GM18508 (cell line): ENCODE measurements around the gene SMLR1.
"Not testable (repeated sequence)": the region's sequence is repeated elsewhere in the genome, so short reads cannot be mapped to it uniquely, and the experiment has no call there.

Experiments used
- ATAC-seq: cut with Tn5 transposase; IDR thresholded peaks from one replicate; pipeline ENCODE4 v1.9.1; 2021; ENCODE audit warnings: moderate number of reproducible peaks; ENCODE audit not compliant: insufficient read depth, unreplicated experiment

The SMLR1 gene

DNA sequence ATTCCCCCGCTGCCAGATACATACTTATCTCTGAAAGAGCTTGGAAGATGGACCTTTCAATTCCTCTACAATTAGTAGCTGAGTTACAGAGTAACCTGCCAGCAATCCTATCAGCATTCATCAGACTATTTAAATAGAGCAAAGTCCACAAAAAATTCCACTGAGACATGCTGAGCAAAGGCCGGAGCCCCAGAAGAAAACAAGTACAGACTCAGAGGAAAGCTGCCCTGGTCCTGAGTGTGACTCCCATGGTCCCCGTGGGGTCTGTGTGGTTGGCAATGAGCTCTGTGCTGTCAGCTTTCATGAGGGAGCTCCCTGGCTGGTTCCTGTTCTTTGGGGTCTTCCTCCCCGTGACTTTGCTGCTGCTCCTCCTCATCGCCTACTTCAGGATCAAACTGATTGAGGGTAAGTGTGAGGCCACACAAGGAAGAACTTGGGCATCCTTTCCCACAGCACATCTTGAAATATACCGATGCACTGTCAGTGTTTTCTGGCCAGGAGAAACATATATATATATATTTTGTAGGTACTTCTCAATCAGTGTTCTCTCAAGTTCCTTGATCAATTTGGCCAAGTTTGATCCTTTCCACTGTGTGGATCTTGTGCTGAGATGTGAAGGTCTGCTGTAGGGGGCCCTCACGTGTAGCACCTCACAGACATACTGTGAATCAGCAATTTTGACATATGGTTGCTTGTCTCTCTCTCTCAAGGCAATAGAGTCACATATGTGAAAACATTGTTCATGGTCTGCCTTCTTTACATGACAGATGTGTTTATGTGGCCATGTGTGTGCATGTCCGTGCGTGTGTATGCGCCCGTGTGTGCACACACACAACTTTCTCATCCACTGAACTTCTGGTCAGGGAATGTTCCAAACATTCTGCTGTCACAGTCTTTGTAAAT, at the start of gene SMLR1:
Gene SMLR1, plus strand, starts transcription at position 160 of the 903 bp plus-strand sequence. Its CDS starts 8 bp downstream, at position 168.
- ATAC-seq, result no peak

DNA sequence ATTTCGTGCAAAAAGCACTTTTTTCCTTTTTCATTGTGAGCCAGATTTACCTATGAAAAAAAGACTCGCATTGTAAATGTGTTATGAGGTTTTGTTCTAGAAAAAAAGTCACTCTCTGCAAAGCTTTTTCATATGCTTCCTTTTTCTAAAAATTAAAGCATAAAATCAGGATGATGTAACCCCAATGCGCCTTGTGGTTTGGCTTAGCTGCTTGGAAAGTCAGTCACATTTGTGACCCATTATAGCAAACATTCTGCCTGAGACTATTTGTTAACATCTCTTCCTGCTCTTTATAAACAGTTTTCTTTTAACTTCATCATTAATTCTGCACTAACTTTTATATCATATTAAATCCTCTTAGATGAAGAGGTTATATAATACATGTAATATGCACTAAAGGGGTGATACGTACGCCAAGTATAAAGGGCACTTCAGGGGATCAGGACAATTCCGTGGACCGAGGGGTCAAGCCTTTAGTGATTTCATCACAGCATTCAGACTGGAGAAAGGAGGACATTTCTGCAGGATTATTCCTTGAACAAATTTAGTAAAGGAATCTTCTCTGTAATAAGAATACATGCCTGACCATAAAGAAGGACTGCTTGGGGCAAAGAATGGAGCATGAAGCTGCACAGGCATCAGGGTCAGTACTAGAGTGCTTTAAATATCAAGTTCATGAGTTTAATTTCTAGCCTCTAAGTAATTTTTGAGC, 48.1 kb upstream of the SMLR1 start:
- no peak for ATAC-seq

DNA sequence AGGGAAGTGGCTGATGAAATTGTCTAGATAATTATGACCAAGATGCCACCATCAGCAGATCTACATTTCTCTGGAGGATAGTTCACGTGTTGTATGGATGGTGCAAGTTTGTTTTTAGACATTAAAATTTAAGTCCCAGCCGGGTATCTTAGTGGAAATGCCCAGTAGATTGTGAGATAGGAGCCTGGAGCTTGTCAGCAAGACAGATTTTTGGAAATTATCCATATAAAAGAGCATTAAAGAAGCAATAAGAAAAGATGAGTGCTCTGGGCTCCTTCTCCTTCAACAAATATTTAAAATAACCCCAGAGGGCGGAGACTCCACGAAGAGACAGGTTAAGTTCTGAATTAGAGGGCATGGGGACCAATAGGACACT, 47.6 kb upstream of the SMLR1 start:
- ATAC-seq, result no peak

DNA sequence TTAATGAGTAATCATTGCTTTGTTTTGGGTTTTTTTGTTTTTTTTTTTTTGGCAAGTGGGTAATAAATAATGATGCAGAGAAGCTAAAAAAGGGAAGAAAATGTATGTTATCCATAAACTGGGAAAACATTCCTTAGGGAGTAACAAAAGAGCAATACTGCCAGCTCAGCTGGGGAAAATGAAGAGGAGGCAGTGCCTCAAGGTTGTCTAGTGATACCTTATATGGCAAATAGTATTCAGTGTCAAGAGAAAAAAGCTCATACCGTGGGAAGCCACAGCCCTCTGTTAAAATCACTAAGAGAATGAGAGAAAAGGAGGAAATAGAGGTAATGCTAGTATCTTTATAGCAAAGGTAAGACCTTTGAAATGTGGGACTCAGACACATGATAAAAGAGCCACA, 47.1 kb upstream of the SMLR1 start:
- ATAC-seq, result no peak

DNA sequence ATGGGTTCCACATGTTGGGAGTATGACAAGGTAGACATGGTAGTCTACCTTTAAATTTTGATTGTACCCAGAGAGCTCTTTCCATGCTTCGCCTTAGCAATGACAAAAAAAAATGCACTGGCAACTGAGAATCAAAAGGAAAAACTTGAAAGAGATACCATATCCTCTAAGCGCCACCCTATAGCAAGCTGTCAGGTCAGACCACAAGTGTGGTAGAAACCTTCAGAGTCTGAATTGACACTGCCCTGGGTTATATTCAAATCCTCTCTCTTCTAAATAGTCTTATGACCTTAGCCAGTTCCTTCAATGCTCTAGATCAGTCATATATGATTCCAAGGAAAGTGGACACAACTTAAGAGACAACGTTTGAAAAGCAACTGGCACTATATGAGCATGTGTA, 45.6 kb upstream of the SMLR1 start:
- ATAC-seq, result no peak

DNA sequence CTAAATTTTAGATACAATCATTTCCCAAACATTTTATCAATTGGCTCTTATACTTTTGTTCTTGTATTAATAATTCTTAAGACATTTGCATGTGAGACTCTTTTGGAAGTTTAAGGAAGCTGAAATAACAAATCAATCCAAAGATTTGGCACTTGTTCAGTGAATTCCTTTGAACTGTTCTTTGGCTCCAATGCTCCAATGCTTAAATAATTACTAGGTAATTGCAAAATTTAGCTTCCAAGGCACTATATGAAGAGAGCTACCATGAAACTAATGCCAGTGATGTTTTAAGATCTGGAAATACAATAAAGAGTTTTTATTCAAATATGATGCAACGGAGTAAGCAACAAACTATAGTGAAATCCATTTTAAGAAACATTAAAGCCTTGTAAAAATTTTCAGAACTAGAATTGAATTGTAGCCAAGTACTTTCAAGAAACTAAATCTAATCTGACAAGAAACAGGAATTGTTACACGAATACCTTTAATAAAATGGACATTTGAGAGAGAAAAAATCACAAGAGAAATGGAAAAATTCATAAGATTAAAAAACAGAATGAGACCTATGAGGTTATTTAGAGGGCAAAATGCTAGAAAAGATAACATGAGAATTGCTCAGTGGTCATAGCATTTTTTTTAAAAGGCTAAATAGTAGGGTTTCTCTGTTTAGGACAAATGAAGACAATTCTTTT, 43.6 kb upstream of the SMLR1 start:
- no peak for ATAC-seq

DNA sequence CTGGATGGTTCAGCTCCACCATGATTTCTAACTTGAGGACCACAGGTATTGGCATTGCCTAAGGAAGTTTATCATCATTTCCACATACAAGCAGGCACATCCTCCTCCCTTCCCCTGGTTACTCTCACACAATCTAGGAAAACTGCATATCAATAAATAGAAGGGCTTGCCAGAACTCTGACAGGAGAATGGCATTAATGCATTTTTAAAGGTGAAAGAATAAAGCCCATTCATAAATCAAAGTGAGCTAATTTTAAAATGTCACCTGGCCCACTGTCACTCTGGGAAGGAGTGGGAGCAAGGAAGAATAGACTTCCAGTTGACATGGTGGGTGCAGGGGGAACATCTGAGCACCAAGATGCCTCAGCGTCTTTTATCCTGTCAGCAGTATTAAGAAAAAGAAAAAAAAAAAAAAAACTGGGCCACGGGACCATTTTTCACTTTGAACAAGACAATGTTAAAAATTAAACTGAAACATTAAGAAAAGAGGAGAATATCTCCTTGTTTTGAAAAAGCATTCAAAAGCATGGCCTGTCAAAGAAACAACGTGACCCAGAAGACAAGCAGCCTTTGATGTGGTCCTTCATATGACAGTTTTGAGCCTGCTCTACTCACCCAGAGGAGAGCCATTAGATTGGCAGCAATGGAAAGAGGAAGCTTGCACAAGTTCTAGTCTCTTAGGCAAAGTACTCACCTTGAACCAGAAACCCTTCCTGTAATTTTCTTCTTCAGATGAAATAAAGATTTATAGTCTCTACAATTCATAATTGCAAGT, 39.3 kb upstream of the SMLR1 start:
- ATAC-seq, result no peak

DNA sequence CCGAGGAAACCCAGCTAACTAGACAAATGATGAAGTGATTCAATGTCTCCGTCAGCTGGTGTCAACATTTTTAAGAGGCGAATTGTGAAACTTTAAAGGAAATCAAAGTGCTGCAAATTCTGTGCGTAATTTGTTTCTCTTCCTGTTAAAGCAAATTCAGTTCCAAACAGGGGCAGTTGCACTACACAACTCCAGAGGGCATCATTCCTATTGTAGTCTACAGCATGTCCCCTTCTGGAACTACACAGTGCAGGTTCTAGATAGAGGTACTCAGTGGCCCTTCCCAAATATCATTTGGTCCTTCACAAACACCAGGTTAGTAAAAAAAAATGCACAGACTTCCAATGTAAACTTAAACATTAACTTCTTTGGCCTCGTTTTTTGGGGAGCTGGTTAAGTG, 38.3 kb upstream of the SMLR1 start:
- ATAC-seq, result no peak

DNA sequence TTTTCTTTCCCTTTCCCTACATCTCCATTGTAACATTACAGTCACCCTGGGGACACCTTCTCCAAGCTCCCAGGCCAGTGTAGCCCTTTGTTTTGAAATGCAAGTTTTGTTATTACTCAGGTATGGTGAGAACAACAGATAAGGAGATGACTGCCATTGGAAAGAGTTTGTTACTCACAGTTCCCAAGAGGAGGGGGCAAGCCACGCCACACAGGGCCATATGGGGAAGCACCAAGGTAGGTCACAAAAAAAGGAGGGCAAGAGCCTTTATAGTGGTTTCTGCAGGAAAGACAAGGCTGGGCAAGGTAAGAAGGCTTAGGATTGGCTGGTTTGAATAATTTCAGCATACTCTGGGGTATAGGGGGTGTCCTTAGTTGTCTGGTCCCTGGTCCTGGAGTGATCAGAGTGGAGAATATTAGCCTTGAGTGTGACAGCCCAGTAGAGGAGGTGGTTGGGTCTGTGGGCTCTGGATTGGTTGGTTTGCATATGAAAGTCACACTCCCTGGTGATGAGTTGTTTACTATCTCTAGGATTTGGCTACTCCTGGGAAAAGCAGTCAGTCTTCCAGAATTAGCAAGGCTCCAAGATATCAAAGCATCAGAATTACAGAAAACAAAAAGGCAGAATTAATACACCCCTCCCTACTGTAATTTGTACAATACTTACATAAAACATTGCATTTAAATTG, 33.1 kb upstream of the SMLR1 start:
- no peak for ATAC-seq

DNA sequence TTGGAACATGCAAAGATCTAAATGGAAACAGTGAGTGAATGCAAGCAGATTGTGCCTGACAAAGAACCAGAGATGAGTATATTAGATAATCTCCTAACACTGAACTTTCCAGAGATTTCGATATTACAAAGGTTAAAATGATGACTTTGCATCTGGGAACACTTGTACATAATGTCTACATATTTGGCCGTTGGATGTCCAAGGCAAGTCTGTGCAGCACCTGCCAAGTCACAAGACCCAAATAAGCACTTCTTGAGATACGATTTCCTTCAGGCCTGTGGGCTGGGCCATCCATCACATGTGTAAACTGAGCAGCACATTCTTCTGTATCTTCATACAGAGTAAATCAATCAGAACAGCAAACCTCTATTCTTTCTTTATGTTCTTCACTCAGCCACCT, 32.5 kb upstream of the SMLR1 start:
- no peak for ATAC-seq

DNA sequence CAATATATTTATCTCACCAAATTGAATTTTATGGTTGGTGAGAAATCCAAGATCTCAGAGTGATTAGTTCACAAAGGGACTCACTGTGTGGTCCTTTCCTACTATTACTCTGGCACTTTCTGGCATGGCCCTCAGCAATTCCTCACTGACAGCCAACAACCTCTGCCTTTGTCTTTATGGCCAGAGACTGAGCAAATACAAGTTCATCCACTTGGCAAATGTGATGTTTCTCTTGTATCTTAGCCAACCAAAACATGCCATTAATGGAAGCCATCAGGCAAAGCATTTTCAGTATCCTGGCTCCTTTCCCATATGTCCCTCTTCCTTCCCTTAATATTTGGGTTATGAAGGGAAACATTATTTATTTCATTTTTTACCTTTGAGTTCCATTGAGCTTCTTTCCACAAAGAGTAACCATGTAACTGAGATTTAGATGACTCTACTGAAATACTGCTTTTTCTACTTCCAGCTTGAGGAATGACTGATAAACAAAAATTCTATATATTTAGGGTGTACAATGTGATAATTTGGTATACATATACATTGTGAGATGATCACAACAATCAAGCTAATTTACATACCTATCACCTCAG, 30.8 kb upstream of the SMLR1 start:
- ATAC-seq, result no peak

DNA sequence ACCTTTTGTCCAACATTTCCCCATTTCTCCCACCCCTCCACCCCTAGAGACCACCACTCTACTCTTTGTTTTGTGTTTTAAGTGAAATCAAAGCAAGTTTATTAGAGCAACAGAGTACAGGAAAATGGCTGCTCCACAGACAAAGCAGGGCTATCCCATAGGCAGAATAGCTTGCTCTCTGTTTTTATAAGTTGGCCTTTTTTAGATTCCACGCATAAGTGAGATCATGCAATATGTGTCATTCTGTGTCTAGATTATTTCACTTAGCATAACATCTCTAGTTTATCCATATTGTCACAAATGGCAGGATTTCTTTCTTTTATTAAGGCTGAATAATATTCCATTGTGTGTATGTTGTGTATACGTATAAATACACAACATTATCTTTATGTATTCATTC, 30.1 kb upstream of the SMLR1 start:
- ATAC-seq, result no peak

DNA sequence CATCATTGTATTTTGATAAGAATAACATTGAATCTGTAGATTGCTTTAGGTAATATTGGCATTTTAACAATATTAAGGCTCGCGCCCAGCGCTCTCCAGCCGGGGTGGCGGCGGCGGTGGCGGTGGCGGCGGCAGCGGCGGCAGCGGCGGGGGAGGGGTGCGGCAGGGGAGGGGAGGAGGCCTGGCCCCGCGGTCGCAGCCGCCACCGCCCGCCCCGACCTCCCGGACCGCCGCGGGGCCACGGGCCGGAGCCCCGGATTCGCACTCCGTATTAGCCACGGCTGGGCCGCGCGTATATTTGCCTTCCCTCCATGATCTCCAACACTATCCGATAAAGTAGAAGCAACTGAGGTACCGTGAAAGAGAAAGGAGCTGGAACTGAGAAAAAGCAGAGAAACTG, 25.8 kb upstream of the SMLR1 start:
- ATAC-seq, result not testable (repeated sequence)

DNA sequence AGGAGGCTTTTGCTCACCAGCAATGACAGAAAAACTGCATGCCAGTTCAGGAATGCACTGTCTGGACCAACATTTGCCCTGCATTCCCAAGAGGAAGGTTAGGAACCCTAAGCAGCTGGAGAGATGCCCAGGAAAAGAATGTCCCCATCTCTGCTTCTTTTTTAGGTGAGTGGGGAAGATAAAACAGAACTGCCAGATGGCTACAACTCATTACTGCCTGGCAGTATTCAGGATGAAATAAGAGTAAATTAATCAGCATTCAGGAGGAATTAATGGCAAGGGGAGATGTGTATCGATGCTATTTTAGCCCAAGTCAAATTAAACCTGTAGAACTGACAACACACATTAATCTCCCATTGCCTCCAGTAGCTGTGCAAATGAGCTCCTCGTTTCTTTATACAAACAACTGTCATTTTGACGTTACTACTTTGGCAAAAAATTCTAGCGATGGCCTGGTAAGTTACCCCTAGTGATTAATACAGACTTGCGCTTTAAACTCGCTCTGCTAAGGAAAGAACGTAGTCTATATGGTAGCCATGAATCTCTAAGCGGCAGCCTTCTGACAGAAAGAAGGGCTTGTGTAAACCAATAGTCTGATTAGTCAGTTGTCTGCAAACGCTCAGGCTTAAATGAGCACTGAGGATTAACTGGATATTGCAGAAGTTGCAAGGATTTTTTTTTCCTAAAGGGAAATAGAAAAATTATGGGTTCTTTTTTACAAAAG, 16.7 kb upstream of the SMLR1 start:
- ATAC-seq, result no peak

DNA sequence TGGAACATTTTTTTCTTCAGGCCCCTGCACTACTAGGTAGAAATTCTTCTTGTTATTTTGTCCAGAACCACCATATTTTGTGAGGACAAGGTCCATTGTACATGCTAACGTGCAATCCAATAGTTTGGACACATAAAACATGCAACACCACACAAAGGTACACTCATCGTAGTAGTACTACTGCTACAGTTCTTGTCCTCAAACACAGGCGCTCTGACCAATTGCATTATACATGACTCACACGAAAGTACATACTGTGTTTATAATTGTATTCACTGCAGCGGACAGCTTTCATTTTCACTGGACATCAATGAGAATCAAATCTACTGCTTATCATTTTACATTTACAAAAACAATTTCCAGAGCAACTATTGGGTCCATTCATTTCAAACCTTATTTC, 15.3 kb upstream of the SMLR1 start:
- ATAC-seq, result no peak

DNA sequence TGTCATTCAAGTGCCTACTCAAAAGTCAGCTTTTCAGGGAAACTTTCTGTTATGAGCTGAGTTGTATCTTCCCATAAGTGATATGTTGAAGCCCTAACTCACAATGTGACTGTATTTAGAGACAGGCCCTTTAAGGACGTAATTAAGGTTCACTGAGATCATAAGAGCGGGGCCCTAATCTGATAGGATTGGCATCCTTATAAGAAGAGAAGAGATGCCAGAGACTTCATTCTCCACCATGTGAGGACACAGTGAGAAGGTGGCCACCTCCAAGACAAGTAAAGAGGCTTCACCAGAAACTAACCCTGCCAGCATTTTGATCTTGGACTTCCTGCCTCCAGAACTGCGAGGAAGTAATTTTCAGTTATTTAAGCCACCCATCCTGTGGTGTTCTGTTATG, 12.7 kb upstream of the SMLR1 start:
- no peak for ATAC-seq

DNA sequence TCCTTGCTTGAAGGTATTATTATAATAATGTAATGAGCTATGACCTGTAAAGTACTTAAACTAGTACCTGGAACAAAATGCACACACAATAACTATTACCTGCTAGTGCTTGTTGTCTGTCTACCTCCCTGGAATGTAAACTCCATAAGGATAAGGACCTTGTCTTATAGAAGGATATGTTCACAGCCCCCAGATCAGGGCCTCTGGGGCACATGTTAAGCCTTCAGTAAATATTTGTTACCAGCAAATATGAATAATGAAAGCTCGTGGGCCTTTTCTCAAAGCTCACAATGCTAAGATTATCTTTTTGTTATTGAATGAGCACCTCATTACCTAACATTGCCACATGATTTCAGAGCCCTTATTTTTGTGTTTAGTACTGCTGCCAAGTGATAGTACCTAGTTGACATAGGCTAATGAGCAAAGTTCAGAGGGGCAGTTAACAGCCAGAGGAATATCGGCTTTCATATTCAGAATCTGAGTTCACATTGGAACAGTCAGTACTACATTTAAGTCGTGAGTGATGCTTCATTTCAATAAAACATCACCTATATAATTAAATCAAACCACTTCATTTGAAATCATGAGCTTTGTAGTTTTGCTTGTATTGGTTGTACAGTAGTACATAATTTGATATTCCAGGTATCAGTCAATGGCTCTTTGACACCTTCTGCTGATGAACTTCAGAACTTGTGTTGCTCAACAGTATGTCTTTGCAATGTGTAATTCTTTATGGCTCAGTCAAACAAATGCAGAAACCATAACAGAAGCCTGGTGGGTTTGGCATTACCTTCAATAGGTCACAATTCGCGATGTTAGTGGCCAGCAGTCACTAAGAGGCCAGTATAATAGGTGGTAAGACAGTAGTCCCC, 11.8 kb upstream of the SMLR1 start:
- ATAC-seq, result no peak

DNA sequence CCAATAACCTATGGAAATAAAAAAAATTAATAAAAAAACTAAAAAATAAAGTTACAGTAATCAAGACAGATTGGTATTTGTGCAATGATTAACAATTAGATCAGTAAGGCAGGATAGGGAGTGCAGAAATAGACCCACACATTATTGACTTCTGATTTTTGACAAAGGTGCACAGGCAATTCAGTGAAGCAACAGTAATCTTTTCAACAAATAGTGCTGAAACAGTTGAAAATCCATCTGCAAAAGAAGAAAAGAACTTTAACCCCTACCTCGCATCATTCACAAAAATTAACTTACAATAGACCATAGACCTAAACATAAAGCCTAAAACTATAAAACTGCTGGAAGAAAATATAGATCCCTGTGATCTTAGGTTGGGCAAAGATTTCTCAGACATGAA, 4.5 kb upstream of the SMLR1 start:
- ATAC-seq, result no peak
